NCI-H128 (cell line): ENCODE data around the gene RPL34.

Source experiments
- DNase-seq: peaks from one replicate; lab custom pipeline; 2025; ENCODE audit not compliant: unreplicated experiment; lab: John Stamatoyannopoulos, UW

Gene RPL34

DNA sequence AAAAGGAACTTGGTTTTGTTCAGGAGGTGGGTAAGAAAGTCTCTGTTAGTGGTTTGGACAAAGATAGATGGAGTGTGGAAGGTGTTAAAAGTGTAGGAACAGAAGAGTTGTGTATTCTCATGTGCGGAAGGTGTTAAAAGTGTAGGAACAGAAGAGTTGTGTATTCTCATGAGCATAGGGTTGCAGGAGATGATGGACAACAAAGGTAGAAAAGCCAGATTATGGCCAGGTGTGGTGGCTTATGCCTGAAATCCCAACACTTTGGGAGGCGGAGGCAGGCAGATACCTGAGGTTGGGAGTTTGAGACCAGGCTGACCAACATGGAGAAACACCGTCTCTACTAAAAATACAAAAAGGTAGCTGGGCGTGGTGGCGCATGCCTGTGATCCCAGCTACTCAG, 2.5 kb downstream of the RPL34 start:
- DNase-seq = no peak

- DNase-seq = no peak
Measured at GRCh38 chr4:108624263-108625056, 4.1 kb downstream of the RPL34 start.

- no peak for DNase-seq
Measured at GRCh38 chr4:108626056-108626455, 5.7 kb downstream of the RPL34 start.

- DNase-seq = no peak
Measured at GRCh38 chr4:108628411-108628810, 8.0 kb downstream of the RPL34 start.

- no peak for DNase-seq
Measured at GRCh38 chr4:108635070-108635655, 14.8 kb downstream of the RPL34 start.

- DNase-seq = no peak
Measured at GRCh38 chr4:108636246-108636645, 15.9 kb downstream of the RPL34 start.

- no peak for DNase-seq
Measured at GRCh38 chr4:108637856-108638255, 17.5 kb downstream of the RPL34 start.

- DNase-seq = no peak
Measured at GRCh38 chr4:108644237-108644636, 23.9 kb downstream of the RPL34 start.

- DNase-seq = no peak
Measured at GRCh38 chr4:108646706-108647105, 26.3 kb downstream of the RPL34 start.

DNA sequence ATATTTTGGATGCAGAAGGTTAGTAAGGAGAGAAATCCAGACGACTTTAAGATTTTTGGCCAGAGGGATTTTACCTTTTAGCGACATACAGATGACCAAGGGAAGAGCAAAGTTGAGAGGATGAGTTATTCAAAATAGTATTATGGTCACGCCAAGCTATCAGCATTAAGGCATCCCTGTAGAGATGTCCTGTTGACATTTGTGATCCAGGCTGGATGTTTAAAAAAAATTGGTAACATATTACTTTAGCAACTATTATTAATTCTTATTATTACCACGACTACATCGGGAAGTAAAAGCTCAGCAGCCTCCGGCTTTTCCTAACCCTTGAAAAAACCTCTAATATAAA, 29.5 kb downstream of the RPL34 start:
- no peak for DNase-seq

DNA sequence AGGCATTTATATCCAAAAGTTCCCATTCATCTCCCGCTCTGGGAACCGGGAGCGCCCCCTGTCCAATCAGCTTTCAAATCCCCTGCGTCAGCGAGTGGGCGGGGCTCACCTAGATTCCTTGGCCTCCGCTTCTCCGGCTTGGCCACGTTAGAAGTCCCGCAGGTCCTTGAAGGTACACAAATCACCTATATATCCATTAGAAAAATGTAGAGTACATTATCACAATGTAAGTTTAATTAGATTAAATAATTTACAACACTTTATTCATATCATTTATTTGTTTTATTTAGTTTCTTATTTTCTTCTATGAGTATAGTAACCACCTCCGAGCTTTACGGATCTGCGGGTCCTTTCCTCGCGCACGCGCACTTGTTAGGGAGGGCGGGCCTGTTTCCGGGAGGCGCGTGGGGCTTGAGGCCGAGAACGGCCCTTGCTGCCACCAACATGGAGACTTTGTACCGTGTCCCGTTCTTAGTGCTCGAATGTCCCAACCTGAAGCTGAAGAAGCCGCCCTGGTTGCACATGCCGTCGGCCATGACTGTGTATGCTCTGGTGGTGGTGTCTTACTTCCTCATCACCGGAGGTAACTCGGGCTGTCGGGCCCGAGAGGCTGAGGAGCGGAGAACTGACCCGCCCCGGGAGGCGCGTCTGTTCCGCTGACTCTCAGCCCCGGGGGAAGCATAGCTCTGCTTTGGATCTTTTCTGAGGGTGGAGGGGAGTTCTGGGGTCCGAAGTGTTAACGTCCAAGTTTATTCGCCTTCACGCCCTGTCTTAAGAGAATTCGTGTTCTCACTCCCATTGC, 30.0 kb downstream of the RPL34 start, which contains the start of gene OSTC:
Gene OSTC (plus strand): TSS at position 388 of the 802 bp plus-strand sequence. CDS start 57 bp downstream, at position 445.
- DNase-seq = peak; percentile 89

- DNase-seq = no peak
Measured at GRCh38 chr4:108651014-108651791, 30.8 kb downstream of the RPL34 start.

- no peak for DNase-seq
Measured at GRCh38 chr4:108662629-108663028, 42.3 kb downstream of the RPL34 start.

DNA sequence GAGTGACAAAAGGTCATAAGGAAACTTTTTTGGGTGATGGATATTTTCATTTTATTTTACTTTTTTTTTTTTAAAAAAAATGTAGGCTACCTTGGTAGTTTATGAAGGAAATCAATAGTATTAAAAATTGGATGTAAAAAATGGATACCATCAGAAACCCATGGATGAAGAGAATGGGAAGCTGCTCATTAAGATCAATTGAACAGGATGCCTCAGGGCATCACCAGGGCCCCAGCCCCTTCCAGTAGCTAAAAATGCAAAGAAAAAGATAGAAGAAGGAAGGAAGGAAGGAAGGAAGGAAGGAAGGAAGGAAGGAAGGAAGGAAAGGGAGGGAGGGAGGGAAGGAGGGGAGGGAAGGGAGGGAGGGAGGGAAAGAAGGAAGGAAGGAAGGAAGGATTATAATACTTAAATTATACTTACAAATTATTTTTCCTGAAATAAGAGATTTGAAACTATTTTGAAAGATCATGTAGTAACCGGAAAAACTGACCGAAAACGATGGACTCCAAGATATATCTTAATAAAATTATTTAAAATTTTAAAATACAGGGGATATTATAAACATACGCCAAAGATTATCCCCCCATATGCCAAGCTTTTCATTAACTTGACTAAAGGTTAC, 54.1 kb downstream of the RPL34 start:
- DNase-seq = no peak
